Measurements from ENCODE around the gene MPO.

The MPO gene

GRCh38 chr17:58319173-58320162 is 38.7 kb upstream of the MPO start:
- no peak for DNase-seq (ENCODE audit: low read depth in 2 of 2, low spot score in 1 of 2)

- DNase-seq (ENCODE audit: low read depth in 2 of 2, low spot score in 1 of 2): no peak
Measured at GRCh38 chr17:58318627-58319172, 38.0 kb upstream of the MPO start.

GRCh38 chr17:58318065-58318481 is 37.3 kb upstream of the MPO start:
- no peak for DNase-seq (ENCODE audit: low read depth in 2 of 2, low spot score in 1 of 2)

- DNase-seq (ENCODE audit: low read depth in 2 of 2, low spot score in 1 of 2): peak; percentile 49 to 60
Measured at GRCh38 chr17:58317421-58318064, 36.8 kb upstream of the MPO start.

- DNase-seq (ENCODE audit: low read depth in 2 of 2, low spot score in 1 of 2): no peak
Measured at GRCh38 chr17:58316260-58316960, 35.7 kb upstream of the MPO start.

- no peak for DNase-seq (ENCODE audit: low read depth in 2 of 2, low spot score in 1 of 2)
Measured at GRCh38 chr17:58315750-58316149, 35.0 kb upstream of the MPO start.

- DNase-seq (ENCODE audit: low read depth in 2 of 2, low spot score in 1 of 2): no peak
Measured at GRCh38 chr17:58315281-58315711, 34.6 kb upstream of the MPO start.

GRCh38 chr17:58314706-58315015 is 33.9 kb upstream of the MPO start:
- DNase-seq (ENCODE audit: low read depth in 2 of 2, low spot score in 1 of 2): no peak

- DNase-seq (ENCODE audit: low read depth in 2 of 2, low spot score in 1 of 2): no peak
Measured at GRCh38 chr17:58313815-58314705, 33.3 kb upstream of the MPO start.

- no peak for DNase-seq (ENCODE audit: low read depth in 2 of 2, low spot score in 1 of 2)
Measured at GRCh38 chr17:58312829-58313228, 32.1 kb upstream of the MPO start.

- DNase-seq (ENCODE audit: low read depth in 2 of 2, low spot score in 1 of 2): no peak
Measured at GRCh38 chr17:58312021-58312630, 31.4 kb upstream of the MPO start.

- DNase-seq (ENCODE audit: low read depth in 2 of 2, low spot score in 1 of 2): no peak
Measured at GRCh38 chr17:58311429-58311894, 30.7 kb upstream of the MPO start.

- no peak for DNase-seq (ENCODE audit: low read depth in 2 of 2, low spot score in 1 of 2)
Measured at GRCh38 chr17:58310511-58311428, 30.0 kb upstream of the MPO start.

GRCh38 chr17:58309918-58310259 is 29.2 kb upstream of the MPO start:
- DNase-seq (ENCODE audit: low read depth in 2 of 2, low spot score in 1 of 2): no peak

GRCh38 chr17:58308985-58309917 is 28.5 kb upstream of the MPO start:
- no peak for DNase-seq (ENCODE audit: low read depth in 2 of 2, low spot score in 1 of 2)

GRCh38 chr17:58308173-58308984 is 27.6 kb upstream of the MPO start:
- no peak for DNase-seq (ENCODE audit: low read depth in 2 of 2, low spot score in 1 of 2)

All from stimulated activated CD8-positive, alpha-beta memory T cell treated with anti-CD3 and anti-CD28 coated beads, Interleukin-4, amount 100 ng/mL, for 4 hours (primary cell).